PC-9 (cell line): ENCODE data around the gene GRIK3. TPM values are rescaled to one million over a fixed set of nuclear protein-coding genes. Genes with fewer than 3 reads are reported as not detected.

Source experiments
- BruUV-seq: library from RNA; stranded (reverse); fragments of 400-500 nt; replicated peaks from 2 replicates; lab custom pipeline; 2021; lab: Mats Ljungman, UMichigan
- CTCF ChIA-PET: fragments of 300-600 bp; sonication (Branson Sonifier 250); formaldehyde crosslinking; loops from one replicate; lab custom pipeline; 2022; ENCODE audit warnings: antibody characterized with exemption; lab: Charles Lee
- POLR2A ChIA-PET: fragments of 300-600 bp; sonication (Branson Sonifier 250); formaldehyde crosslinking; loops from one replicate; lab custom pipeline; 2022; ENCODE audit warnings: antibody characterized with exemption; ENCODE audit not compliant: unreplicated experiment; lab: Charles Lee
- DNase-seq, 2 experiments: peaks; one replicate each; pipeline versions ENCODE4 v3.0.0 to v3.0.0-alpha.2; 2015 to 2022; ENCODE audit warnings: mixed read lengths in 1 of 2
- H2AFZ ChIP-seq: fragments of 200-600 bp; sonication (generic); 2 replicates; pipeline ENCODE4 v1.8.1; 2017; ENCODE audit warnings: antibody characterized with exemption
- H3F3A ChIP-seq: fragments of 200-600 bp; sonication (generic); 2 replicates; pipeline ENCODE4 v1.8.1; 2017; ENCODE audit warnings: antibody characterized with exemption, mild to moderate bottlenecking, low read depth; ENCODE audit not compliant: insufficient read depth
- H3K27ac ChIP-seq: fragments of 200-600 bp; sonication (generic); 2 replicates; pipeline ENCODE4 v1.6.1; 2016; ENCODE audit warnings: mixed run types
- H3K27me3 ChIP-seq: fragments of 200-600 bp; sonication (generic); 2 replicates; pipeline ENCODE4 v1.6.1; 2016; ENCODE audit warnings: low read depth, mixed run types; ENCODE audit not compliant: insufficient read depth
- H3K36me3 ChIP-seq: fragments of 200-600 bp; sonication (generic); 2 replicates; pipeline ENCODE4 v1.6.1; 2016; ENCODE audit warnings: low read depth, mixed run types
- H3K4me1 ChIP-seq: fragments of 200-600 bp; sonication (generic); replicated peaks from 2 replicates; pipeline ENCODE4 v1.6.1; 2016; ENCODE audit warnings: mixed run types; ENCODE audit not compliant: insufficient read depth
- H3K4me2 ChIP-seq: fragments of 200-600 bp; sonication (generic); 2 replicates; pipeline ENCODE4 v1.6.1; 2017; ENCODE audit warnings: mixed run types
- H3K4me3 ChIP-seq: fragments of 200-600 bp; sonication (generic); 2 replicates; pipeline ENCODE4 v1.6.1; 2016; ENCODE audit warnings: mixed run types
- H3K79me2 ChIP-seq: fragments of 200-600 bp; sonication (generic); 2 replicates; pipeline ENCODE4 v1.6.1; 2017; ENCODE audit warnings: low read depth, mixed run types
- H3K9me2 ChIP-seq: fragments of 200-600 bp; sonication (generic); 2 replicates; pipeline ENCODE4 v1.8.1; 2017; ENCODE audit warnings: mild to moderate bottlenecking; ENCODE audit not compliant: insufficient read depth
- H3K9me3 ChIP-seq: fragments of 200-600 bp; sonication (generic); 2 replicates; pipeline ENCODE4 v1.8.1; 2016; ENCODE audit warnings: low read depth; ENCODE audit not compliant: insufficient read depth
- H4K20me1 ChIP-seq: fragments of 200-600 bp; sonication (generic); 2 replicates; pipeline ENCODE4 v1.8.1; 2017; ENCODE audit not compliant: insufficient read depth
- CTCF ChIP-seq: fragments of 200-600 bp; sonication (generic); conservative IDR thresholded peaks from 2 replicates; pipeline ENCODE4 v1.6.1; 2017; ENCODE audit warnings: mixed run types, antibody characterized with exemption, mild to moderate bottlenecking, moderate library complexity
- EZH2 ChIP-seq: fragments of 200-600 bp; sonication (generic); IDR thresholded peaks from 2 replicates; pipeline ENCODE4 v1.8.0; 2017; ENCODE audit warnings: antibody characterized with exemption, low read depth
- intact Hi-C: fragments of 100-400 bp; cut with micrococcal nuclease; formaldehyde crosslinking; loops from one replicate; pipeline ENCODE4 v1.10.0; 2022; ENCODE audit not compliant: unreplicated experiment
- total RNA-seq: library from RNA; stranded (reverse); gene quantifications from 2 replicates; pipeline ENCODE4 v1.2.3, GENCODE V29; 2021

The GRIK3 gene
- total RNA-seq, 1 experiment from 2014 or later: not detected

GRCh38 chr1:36759355-36759754, 275.0 kb downstream of the GRIK3 start:
- TF ChIP-seq EZH2 (no peak), CTCF (no peak)
- Histone ChIP-seq H3K4me2 (no peak overlapping the region), H3K4me3 (no peak overlapping the region), H3K4me1 (peaks cover 13% of the 10 kb centered on the region; the same call in 1 of the 2 replicates), H3F3A (no peaks in the 10 kb centered on the region), H3K36me3 (no peaks in the 10 kb centered on the region), H3K9me3 (no peaks in the 10 kb centered on the region), H3K27me3 (no peaks in the 10 kb centered on the region), H3K27ac (no peak overlapping the region), H3K9me2 (no peaks in the 10 kb centered on the region), H2AFZ (no peak overlapping the region), H4K20me1 (no peaks in the 10 kb centered on the region), H3K79me2 (no peaks in the 10 kb centered on the region)
- CTCF ChIA-PET: no interaction called here
- POLR2A ChIA-PET: interaction anchor here (0.6 kb wide), 1 partner anchor 23 kb away, joined by 5 read pairs; no protein-coding TSS in a partner anchor
- intact Hi-C loops: no loop called here
- BruUV-seq: no TSS peak
- no peak for DNase-seq

- H3K4me3 ChIP-seq: no peak overlapping the region
- TF ChIP-seq CTCF (no peak), EZH2 (no peak)
- H2AFZ ChIP-seq: no peak overlapping the region
- 0 out of 2 replicates have a peak, but pooled peaks cover 4% of the 10 kb centered on the region for H3K27me3 ChIP-seq
- H3K27ac ChIP-seq: no peak overlapping the region
- H3K9me3 ChIP-seq: no peaks in the 10 kb centered on the region
- H3K4me1 ChIP-seq: peaks cover 32% of the 10 kb centered on the region
- BruUV-seq: no TSS peak
- no peaks in the 10 kb centered on the region for H4K20me1 ChIP-seq
- intact Hi-C loops: no loop called here
- ChIA-PET CTCF (no interaction called here), POLR2A (no interaction called here)
- DNase-seq: no peak
- H3K79me2 ChIP-seq: no peaks in the 10 kb centered on the region
- peaks cover 8% of the 10 kb centered on the region; the same call in 1 of the 2 replicates for H3F3A ChIP-seq
- no peak overlapping the region for H3K4me2 ChIP-seq
- H3K36me3 ChIP-seq: no peaks in the 10 kb centered on the region
- H3K9me2 ChIP-seq: no peaks in the 10 kb centered on the region
Measured at GRCh38 chr1:36755303-36756230, 278.7 kb downstream of the GRIK3 start.

GRCh38 chr1:36754366-36754765, 279.9 kb downstream of the GRIK3 start:
- CTCF ChIA-PET: no interaction called here

More at GRCh38 chr1:36754366-36754765, 279.9 kb downstream of the GRIK3 start:
- peaks cover 8% of the 10 kb centered on the region; the same call in 1 of the 2 replicates for H3F3A ChIP-seq
- no TSS peak for BruUV-seq
- peaks cover 29% of the 10 kb centered on the region for H3K4me1 ChIP-seq
- POLR2A ChIA-PET: no interaction called here
- H3K4me2 ChIP-seq: no peak overlapping the region
- no peaks in the 10 kb centered on the region for H4K20me1 ChIP-seq
- no peak for DNase-seq
- H3K79me2 ChIP-seq: no peaks in the 10 kb centered on the region
- no peaks in the 10 kb centered on the region for H3K9me3 ChIP-seq
- H3K36me3 ChIP-seq: no peaks in the 10 kb centered on the region
- H3K9me2 ChIP-seq: no peaks in the 10 kb centered on the region
- H3K4me3 ChIP-seq: no peak overlapping the region
- no peak for TF ChIP-seq CTCF
- no peak for TF ChIP-seq EZH2
- 0 out of 2 replicates have a peak, but pooled peaks cover 5% of the 10 kb centered on the region for H3K27me3 ChIP-seq
- no peak overlapping the region for H2AFZ ChIP-seq
- no peak overlapping the region for H3K27ac ChIP-seq
- intact Hi-C loops: no loop called here
